Immature natural killer cell (primary cell): ENCODE measurements around the gene IRF7. TPM values are rescaled to one million over a fixed set of nuclear protein-coding genes. Genes with fewer than 3 reads are reported as not detected.
A peak's percentile ranks its signal among the peaks of the same experiment; 100 is the strongest.

Experiments
- DNase-seq, 3 donors: peaks; one replicate each; pipeline ENCODE4 v3.0.0; 2022; ENCODE audit warnings: mixed read lengths in 1 of 3
- H3K27ac Mint-ChIP-seq, 6 donors: one replicate each; pipeline ENCODE4 v1.8.0; 2020; ENCODE audit warnings: mixed read lengths in 6 of 6, mild to moderate bottlenecking in 5 of 6, inconsistent platforms in 4 of 6, moderate library complexity in 3 of 6
- H3K27me3 Mint-ChIP-seq, 3 donors: one replicate each; pipeline ENCODE4 v1.8.0; 2020 to 2021; ENCODE audit warnings: low read depth in 3 of 3, mild to moderate bottlenecking in 3 of 3, mixed read lengths in 3 of 3, moderate library complexity in 3 of 3, inconsistent platforms in 1 of 3
- H3K36me3 Mint-ChIP-seq, 3 donors: one replicate each; pipeline ENCODE4 v1.8.0; 2020; ENCODE audit warnings: mixed read lengths in 3 of 3, inconsistent platforms in 2 of 3, mild to moderate bottlenecking in 2 of 3
- H3K4me1 Mint-ChIP-seq, 2 donors: one replicate each; pipeline ENCODE4 v1.8.0; 2020; ENCODE audit warnings: inconsistent platforms in 2 of 2, mild to moderate bottlenecking in 2 of 2, mixed read lengths in 2 of 2, moderate library complexity in 1 of 2
- H3K4me3 Mint-ChIP-seq, 5 donors: one replicate each; pipeline ENCODE4 v1.8.0; 2020; ENCODE audit warnings: mild to moderate bottlenecking in 5 of 5, mixed read lengths in 5 of 5, inconsistent platforms in 3 of 5, moderate library complexity in 3 of 5
- H3K9me3 Mint-ChIP-seq, 6 donors: one replicate each; pipeline ENCODE4 v1.8.0; 2020; ENCODE audit warnings: mild to moderate bottlenecking in 6 of 6, mixed read lengths in 6 of 6, inconsistent platforms in 4 of 6, moderate library complexity in 3 of 6
- polyA plus RNA-seq, 3 donors: library from polyadenylated mRNA; unstranded; fragments of 300-500 nt; fragmentation: Illumina TruSeq; gene quantifications; one replicate each; pipeline ENCODE4 v1.2.3, GENCODE V29; 2021

The IRF7 gene
- polyA plus RNA-seq, 3 donors from 2014 or later: 36.4 to 62.4 (median 53.9) TPM

GRCh38 chr11:636511-637332 is 21.0 kb upstream of the IRF7 start, which contains the start of gene DRD4:
Gene DRD4 (plus strand): TSS chr11:637269. CDS start chr11:637305, 36 bp downstream.
- peaks cover 0 to 6% of the 10 kb centered on the region in 2 donors for H3K4me1 Mint-ChIP-seq
- no peak for DNase-seq
- peaks cover 0 to 4% (median 0%) of the 10 kb centered on the region in 3 donors for H3K36me3 Mint-ChIP-seq
- peaks cover 6 to 11% (median 10%) of the 10 kb centered on the region in 3 donors for H3K27me3 Mint-ChIP-seq
- peak within 1 kb of the TSS in 4 of 5 donors; percentile 24 to 62 (median 38) for H3K4me3 Mint-ChIP-seq
- no peaks in the 10 kb centered on the region for H3K9me3 Mint-ChIP-seq
- no peak within 1 kb of the TSS for H3K27ac Mint-ChIP-seq

DNA sequence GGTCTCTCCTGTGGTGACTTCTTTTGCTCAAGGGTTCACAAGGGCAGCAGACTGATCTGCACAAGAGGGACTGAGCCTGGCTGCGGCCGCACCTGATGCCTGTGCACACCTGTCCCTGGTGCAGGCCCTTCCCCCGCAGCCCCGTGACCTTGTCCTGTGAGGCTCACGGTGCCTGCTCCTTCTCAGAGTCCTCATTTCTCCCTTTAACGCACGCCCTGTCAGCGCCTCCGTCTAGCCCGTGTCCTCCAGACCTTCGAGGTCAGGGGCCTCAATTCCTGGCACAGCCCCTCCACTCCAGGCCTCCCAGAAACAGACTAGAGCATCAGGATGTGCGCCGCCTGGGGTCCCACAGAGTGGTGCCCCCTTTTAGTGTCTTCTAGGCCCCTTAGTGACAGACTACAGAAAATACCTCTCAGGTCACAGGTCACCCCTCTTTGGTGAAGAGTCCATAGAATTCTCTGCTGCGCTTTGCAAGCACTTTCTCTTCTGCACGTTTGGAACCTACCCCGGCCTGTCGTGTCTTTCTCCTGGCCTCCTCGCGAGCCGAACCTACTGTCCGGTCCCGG is 20.3 kb upstream of the IRF7 start:
- DNase-seq: no peak
- H3K4me3 Mint-ChIP-seq: no peak overlapping the region
- peaks cover 5 to 11% (median 10%) of the 10 kb centered on the region in 3 donors for H3K27me3 Mint-ChIP-seq
- H3K4me1 Mint-ChIP-seq: peaks cover 0 to 6% of the 10 kb centered on the region in 2 donors
- H3K36me3 Mint-ChIP-seq: peaks cover 0 to 4% (median 0%) of the 10 kb centered on the region in 3 donors
- H3K9me3 Mint-ChIP-seq: no peaks in the 10 kb centered on the region
- H3K27ac Mint-ChIP-seq: no peak overlapping the region

GRCh38 chr11:630871-631270 is 15.1 kb upstream of the IRF7 start:
- Mint-ChIP-seq H3K4me1 (peaks cover 19 to 22% of the 10 kb centered on the region in 2 donors), H3K9me3 (peaks cover 0 to 2% (median 0%) of the 10 kb centered on the region in 6 donors), H3K27me3 (peaks cover 10 to 20% (median 13%) of the 10 kb centered on the region in 3 donors), H3K4me3 (no peak overlapping the region), H3K27ac (no peak overlapping the region), H3K36me3 (peaks cover 0 to 4% (median 3%) of the 10 kb centered on the region in 3 donors)
- DNase-seq: no peak

DNA sequence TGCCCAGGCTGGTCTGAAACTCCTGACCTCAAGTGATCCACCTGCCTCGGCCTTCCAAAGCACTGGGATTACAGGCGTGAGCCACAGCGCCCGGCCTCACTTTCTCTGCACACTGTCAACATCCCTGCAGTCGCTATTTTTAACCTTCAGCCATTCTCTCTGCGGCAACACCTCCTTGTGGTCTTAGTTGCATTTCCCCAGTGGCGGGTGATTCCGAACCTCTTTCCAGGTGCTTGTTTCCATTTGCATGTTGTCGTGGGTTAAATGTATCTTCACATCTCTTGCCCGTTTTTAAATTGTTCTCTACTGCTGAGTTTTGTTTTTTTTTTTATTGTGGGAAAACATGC is 13.5 kb upstream of the IRF7 start:
- peak overlapping the region; percentile 16 to 82 (median 50) for H3K27ac Mint-ChIP-seq
- H3K9me3 Mint-ChIP-seq: peaks cover 0 to 2% (median 0%) of the 10 kb centered on the region in 6 donors
- peaks cover 7 to 20% (median 13%) of the 10 kb centered on the region in 3 donors for H3K27me3 Mint-ChIP-seq

DNA sequence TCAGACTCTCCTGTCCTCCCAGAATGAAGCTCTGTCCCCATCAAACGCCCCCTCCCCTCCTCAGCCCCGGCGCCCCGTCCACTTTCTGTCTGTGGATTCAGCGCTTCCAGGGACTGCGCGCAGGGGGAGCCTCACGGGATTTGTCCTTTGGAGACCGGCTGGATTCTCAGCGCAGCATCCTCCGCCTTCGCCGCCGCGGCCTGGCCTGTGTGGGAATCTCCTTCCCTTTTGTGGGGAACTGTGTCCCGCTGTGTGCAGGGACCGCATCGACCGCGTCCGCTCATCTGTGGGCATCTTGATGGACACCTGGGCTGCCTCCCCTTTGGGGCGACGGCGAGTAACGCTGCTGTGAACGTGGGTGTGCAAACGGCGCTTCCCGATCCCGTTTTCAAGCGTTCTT is 12.3 kb upstream of the IRF7 start:
- Mint-ChIP-seq H3K27me3 (peaks cover 7 to 20% (median 15%) of the 10 kb centered on the region in 3 donors), H3K4me3 (peak overlapping the region; percentile 76 to 82 (median 77)), H3K27ac (peak overlapping the region; percentile 12 to 88 (median 64)), H3K4me1 (peaks cover 19 to 22% of the 10 kb centered on the region in 2 donors), H3K9me3 (peaks cover 0 to 2% (median 0%) of the 10 kb centered on the region in 6 donors), H3K36me3 (peaks cover 0 to 4% (median 3%) of the 10 kb centered on the region in 3 donors)
- DNase-seq: no peak

More for the DNA sequence above, 13.5 kb upstream of the IRF7 start:
- DNase-seq: peak in 1 of 3 donors; percentile 20
- Mint-ChIP-seq H3K4me1 (peaks cover 19 to 22% of the 10 kb centered on the region in 2 donors), H3K4me3 (peak overlapping the region; percentile 76 to 82 (median 77)), H3K36me3 (peaks cover 0 to 4% (median 3%) of the 10 kb centered on the region in 3 donors)

DNA sequence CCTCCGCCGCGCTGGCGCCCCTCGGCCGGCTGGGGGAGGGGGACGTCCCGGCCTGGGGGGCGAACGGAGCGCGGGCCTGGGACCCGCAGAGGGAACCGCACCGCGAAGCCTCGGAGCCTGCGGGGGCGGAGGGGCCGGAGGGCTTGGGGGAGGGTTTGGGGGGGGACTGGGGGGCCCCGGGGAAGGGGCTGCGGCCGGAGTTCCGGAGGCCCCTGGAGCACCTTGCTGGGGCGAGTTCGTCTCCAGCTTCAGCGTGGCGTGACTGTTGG is 11.5 kb upstream of the IRF7 start:
- Mint-ChIP-seq H3K27ac (no peak overlapping the region), H3K27me3 (peaks cover 7 to 20% (median 15%) of the 10 kb centered on the region in 3 donors), H3K9me3 (peaks cover 0 to 2% (median 0%) of the 10 kb centered on the region in 6 donors), H3K4me3 (no peak overlapping the region), H3K36me3 (peaks cover 0 to 3% (median 0%) of the 10 kb centered on the region in 3 donors), H3K4me1 (peaks cover 19 to 22% of the 10 kb centered on the region in 2 donors)
- DNase-seq: no peak

- H3K9me3 Mint-ChIP-seq: peaks cover 0 to 2% (median 0%) of the 10 kb centered on the region in 6 donors
- peaks cover 7 to 20% (median 17%) of the 10 kb centered on the region in 3 donors for H3K27me3 Mint-ChIP-seq
- DNase-seq: no peak
- no peak within 1 kb of the TSS for H3K27ac Mint-ChIP-seq
- H3K4me3 Mint-ChIP-seq: no peak within 1 kb of the TSS
- peaks cover 0 to 3% (median 0%) of the 10 kb centered on the region in 3 donors for H3K36me3 Mint-ChIP-seq
- peaks cover 19 to 22% of the 10 kb centered on the region in 2 donors for H3K4me1 Mint-ChIP-seq
Measured at GRCh38 chr11:626475-627307, 10.9 kb upstream of the IRF7 start, which contains the start of gene SCT. Gene SCT (minus strand): TSS chr11:627181. CDS start chr11:627143, 38 bp downstream.

GRCh38 chr11:625636-626268 is 10.0 kb upstream of the IRF7 start:
- no peak for DNase-seq
- peaks cover 0 to 3% (median 0%) of the 10 kb centered on the region in 3 donors for H3K36me3 Mint-ChIP-seq
- peaks cover 19 to 22% of the 10 kb centered on the region in 2 donors for H3K4me1 Mint-ChIP-seq
- peaks cover 7 to 20% (median 17%) of the 10 kb centered on the region in 3 donors for H3K27me3 Mint-ChIP-seq
- H3K9me3 Mint-ChIP-seq: peaks cover 0 to 2% (median 0%) of the 10 kb centered on the region in 6 donors
- no peak overlapping the region for H3K27ac Mint-ChIP-seq
- no peak overlapping the region for H3K4me3 Mint-ChIP-seq

DNA sequence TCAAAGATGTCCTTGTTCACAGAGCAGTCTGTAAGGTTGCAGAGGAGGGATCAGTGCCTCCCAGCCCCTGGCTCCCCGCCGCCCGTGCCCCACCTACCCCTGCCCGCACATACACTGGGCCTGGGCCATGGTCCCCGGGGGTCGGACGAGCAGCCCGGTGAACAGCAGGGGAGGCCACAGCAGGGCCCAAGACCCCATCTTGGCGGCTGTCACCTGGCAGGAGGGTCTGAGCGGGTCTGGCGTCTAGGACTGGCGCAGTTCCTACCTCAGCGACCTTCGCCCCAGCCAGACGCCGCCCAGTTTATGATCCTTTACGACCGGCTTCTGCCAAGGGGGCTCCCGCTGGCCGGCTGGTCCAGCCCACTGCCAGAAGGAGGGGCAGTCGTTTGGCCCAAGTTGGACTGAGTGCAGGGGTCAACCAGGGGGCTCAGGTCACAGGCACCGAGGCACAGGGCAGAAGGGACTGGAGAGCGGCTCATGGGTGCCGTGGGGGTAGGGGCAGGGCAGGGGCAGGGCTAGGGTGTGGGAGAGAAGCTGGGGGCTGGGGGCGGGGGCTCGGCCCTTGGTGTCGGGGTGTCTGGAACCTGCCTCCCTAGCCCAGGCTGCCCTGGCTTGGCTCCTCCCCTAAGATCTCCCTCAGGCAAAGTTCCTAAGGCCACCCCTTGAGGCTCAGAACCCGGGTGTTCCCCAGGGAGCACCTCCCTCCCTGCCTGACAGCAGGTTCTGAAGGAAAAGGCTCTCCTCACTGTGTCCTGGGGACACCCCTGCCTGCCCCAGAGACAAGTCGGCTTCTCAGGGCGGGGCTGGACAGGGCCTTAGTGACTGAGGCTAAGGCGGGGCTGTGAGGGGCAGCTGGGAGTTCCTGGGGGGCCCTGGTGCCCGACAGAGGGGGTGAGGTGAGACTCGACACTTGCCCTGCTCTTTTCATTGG is 9.2 kb upstream of the IRF7 start, which contains the start of gene CDHR5:
TSS of gene CDHR5 (minus strand) at position 251 of the 931 bp plus-strand sequence. CDS start at position 198, 53 bp downstream.
- peaks cover 19 to 22% of the 10 kb centered on the region in 2 donors for H3K4me1 Mint-ChIP-seq
- H3K9me3 Mint-ChIP-seq: peaks cover 0 to 2% (median 0%) of the 10 kb centered on the region in 6 donors
- peaks cover 0 to 3% (median 0%) of the 10 kb centered on the region in 3 donors for H3K36me3 Mint-ChIP-seq
- H3K27me3 Mint-ChIP-seq: peaks cover 7 to 18% (median 17%) of the 10 kb centered on the region in 3 donors
- H3K27ac Mint-ChIP-seq: no peak within 1 kb of the TSS
- H3K4me3 Mint-ChIP-seq: no peak within 1 kb of the TSS
- DNase-seq: no peak

GRCh38 chr11:623999-624704 is 8.4 kb upstream of the IRF7 start:
- Mint-ChIP-seq H3K9me3 (peaks cover 0 to 2% (median 0%) of the 10 kb centered on the region in 6 donors), H3K27me3 (peaks cover 7 to 16% (median 13%) of the 10 kb centered on the region in 3 donors), H3K4me1 (peaks cover 13 to 16% of the 10 kb centered on the region in 2 donors), H3K4me3 (no peak overlapping the region), H3K36me3 (peaks cover 0 to 3% (median 0%) of the 10 kb centered on the region in 3 donors), H3K27ac (no peak overlapping the region)
- no peak for DNase-seq

DNA sequence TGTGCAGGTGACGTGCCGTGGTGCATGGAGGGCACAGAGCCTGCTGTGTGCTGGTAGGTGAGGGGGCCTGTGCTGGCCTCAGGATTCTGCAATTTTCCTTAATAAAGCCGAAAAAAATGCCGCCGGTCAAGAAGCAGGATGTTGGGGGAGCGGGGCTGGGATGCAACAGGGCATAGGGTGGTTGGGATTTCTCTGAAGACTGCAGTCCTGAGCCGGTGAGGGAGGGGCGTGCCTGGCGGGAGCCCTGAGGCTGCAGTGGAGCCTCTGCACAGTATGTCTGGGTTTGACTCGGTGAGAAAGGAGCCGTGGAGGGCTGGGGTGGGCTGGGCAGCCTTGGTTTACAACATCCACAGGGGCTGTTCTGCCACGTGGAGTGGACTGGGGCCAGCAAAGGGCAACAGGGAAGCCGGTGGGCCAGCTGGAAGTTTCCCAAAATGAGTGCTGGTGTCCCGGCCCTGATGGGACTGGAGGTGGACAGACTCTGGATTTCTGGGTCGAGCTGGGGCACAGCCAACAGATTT is 7.7 kb upstream of the IRF7 start:
- no peak for DNase-seq
- peaks cover 6 to 9% of the 10 kb centered on the region in 2 donors for H3K4me1 Mint-ChIP-seq

More for the DNA sequence above, 7.7 kb upstream of the IRF7 start:
- Mint-ChIP-seq H3K4me3 (no peak overlapping the region), H3K27ac (peak overlapping the region in 1 of 6 donors; percentile 40), H3K9me3 (peaks cover 0 to 2% (median 0%) of the 10 kb centered on the region in 6 donors), H3K27me3 (peaks cover 3 to 10% (median 8%) of the 10 kb centered on the region in 3 donors), H3K36me3 (peaks cover 0 to under 1% (median 0%) of the 10 kb centered on the region in 3 donors)
